Fibroblast of lung (primary cell): Measurements from ENCODE around the gene AGRN.

ENCODE experiments used
- CTCF ChIP-seq, 2 donors: IDR thresholded peaks in 1 of 2; conservative IDR thresholded peaks in 1 of 2; 1 replicate in 1 of 2; 2 replicates in 1 of 2; pipeline ENCODE4 v1.5.1; 2011 to 2012; ENCODE audit warnings: low read length in 2 of 2, control low read depth in 1 of 2, inconsistent platforms in 1 of 2, low read depth in 1 of 2, mild to moderate bottlenecking in 1 of 2
- EZH2 ChIP-seq: IDR thresholded peaks from 2 replicates; pipeline ENCODE4 v1.5.1; 2012; ENCODE audit warnings: low read length, control low read depth, mild to moderate bottlenecking; ENCODE audit errors: missing control alignments

DNA sequence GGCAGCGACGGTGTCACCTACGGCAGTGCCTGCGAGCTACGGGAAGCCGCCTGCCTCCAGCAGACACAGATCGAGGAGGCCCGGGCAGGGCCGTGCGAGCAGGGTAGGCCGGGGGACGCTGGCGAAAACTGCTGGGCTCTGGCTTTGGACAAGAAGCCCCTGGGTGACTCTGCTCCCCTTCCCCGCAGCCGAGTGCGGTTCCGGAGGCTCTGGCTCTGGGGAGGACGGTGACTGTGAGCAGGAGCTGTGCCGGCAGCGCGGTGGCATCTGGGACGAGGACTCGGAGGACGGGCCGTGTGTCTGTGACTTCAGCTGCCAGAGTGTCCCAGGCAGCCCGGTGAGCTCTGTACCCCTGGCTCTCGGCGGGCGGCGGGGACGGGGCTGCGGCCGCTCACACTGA lies 24.0 kb downstream of the AGRN start:
- TF ChIP-seq CTCF (conservative IDR thresholded peaks at IDR 0.05 in 1 of 2, IDR thresholded peaks at IDR 0.05 in 1 of 2; ENCODE audit: low read depth in 1 of 2, low read length in 2 of 2) (no peak), EZH2 (no peak)
